ENCODE measurements around the gene GNAQ. TPM values are rescaled to one million over a fixed set of nuclear protein-coding genes. Genes with fewer than 3 reads are reported as not detected.

The GNAQ gene
- total RNA-seq, 1 experiment from 2014 or later: 0.51 TPM

- intact Hi-C loops (cut with micrococcal nuclease): loop anchor here (5.0 to 10.0 kb wide), 2 partner anchors 47 to 75 kb away; no protein-coding TSS in a partner anchor
- H3F3A ChIP-seq (ENCODE audit: low read length, unreplicated experiment): no peaks in the 10 kb centered on the region
- TF ChIP-seq EZH2 (IDR thresholded peaks at IDR 0.05; ENCODE audit: low read length, unreplicated experiment) (no peak), CTCF (conservative IDR thresholded peaks at IDR 0.05; ENCODE audit: low read depth, low read length) (no peak), EZH2phosphoT487 (IDR thresholded peaks at IDR 0.05; ENCODE audit: borderline replicate concordance, low read length) (no peak)
- ChIA-PET CTCF (no interaction called here), POLR2A (ENCODE audit: unreplicated experiment) (no interaction called here)
- no peaks in the 10 kb centered on the region for H3K79me2 ChIP-seq (ENCODE audit: low read length)
- peak overlapping the region; percentile 51; the same call in 1 of the 2 replicates for H3K4me2 ChIP-seq (ENCODE audit: low read length)
- no peak overlapping the region for H2AFZ ChIP-seq (ENCODE audit: low read length)
- no peaks in the 10 kb centered on the region for H3K9me3 ChIP-seq (ENCODE audit: low read length)
- H3K27ac ChIP-seq (ENCODE audit: low read length): no peak overlapping the region
- H3K4me3 ChIP-seq (ENCODE audit: low read length): no peak overlapping the region
- peak; percentile 42 for DNase-seq
- BruUV-seq (replicated peaks): no TSS peak
- H3K9ac ChIP-seq (ENCODE audit: low read length): no peak overlapping the region
- no peaks in the 10 kb centered on the region for H3K9me2 ChIP-seq (replicated peaks; ENCODE audit: low read length)
- ATAC-seq: peak; percentile 73
- no peaks in the 10 kb centered on the region for H4K20me1 ChIP-seq (ENCODE audit: low read length)
- H3K4me1 ChIP-seq (ENCODE audit: insufficient read depth, low read length): peaks cover 9% of the 10 kb centered on the region
- H3K36me3 ChIP-seq (ENCODE audit: low read depth, low read length): no peaks in the 10 kb centered on the region
- H3K27me3 ChIP-seq (ENCODE audit: low read length): no peaks in the 10 kb centered on the region
Observed at GRCh38 chr9:77839459-77840140, 192.0 kb downstream of the GNAQ start.

- H3K9me3 ChIP-seq (ENCODE audit: low read length): no peaks in the 10 kb centered on the region
- no peaks in the 10 kb centered on the region for H3K36me3 ChIP-seq (ENCODE audit: low read depth, low read length)
- no peak for TF ChIP-seq EZH2 (IDR thresholded peaks at IDR 0.05; ENCODE audit: low read length, unreplicated experiment)
- TF ChIP-seq EZH2phosphoT487 (IDR thresholded peaks at IDR 0.05; ENCODE audit: borderline replicate concordance, low read length): no peak
- TF ChIP-seq CTCF (conservative IDR thresholded peaks at IDR 0.05; ENCODE audit: low read depth, low read length): no peak
- H2AFZ ChIP-seq (ENCODE audit: low read length): no peak overlapping the region
- DNase-seq (no peak), ATAC-seq (no peak)
- CTCF ChIA-PET: no interaction called here
- H3K9ac ChIP-seq (ENCODE audit: low read length): no peak overlapping the region
- peaks cover 9% of the 10 kb centered on the region for H3K4me1 ChIP-seq (ENCODE audit: insufficient read depth, low read length)
- no peaks in the 10 kb centered on the region for H4K20me1 ChIP-seq (ENCODE audit: low read length)
- H3K9me2 ChIP-seq (replicated peaks; ENCODE audit: low read length): no peaks in the 10 kb centered on the region
- no peaks in the 10 kb centered on the region for H3K27me3 ChIP-seq (ENCODE audit: low read length)
- no peak overlapping the region for H3K27ac ChIP-seq (ENCODE audit: low read length)
- BruUV-seq (replicated peaks): no TSS peak
- POLR2A ChIA-PET (ENCODE audit: unreplicated experiment): no interaction called here
- intact Hi-C loops (cut with micrococcal nuclease): no loop called here
- H3F3A ChIP-seq (ENCODE audit: low read length, unreplicated experiment): no peaks in the 10 kb centered on the region
- no peaks in the 10 kb centered on the region for H3K79me2 ChIP-seq (ENCODE audit: low read length)
- no peak overlapping the region for H3K4me3 ChIP-seq (ENCODE audit: low read length)
- no peak overlapping the region for H3K4me2 ChIP-seq (ENCODE audit: low read length)
Observed at GRCh38 chr9:77838986-77839385, 192.6 kb downstream of the GNAQ start.

GRCh38 chr9:77834898-77835488 is 196.6 kb downstream of the GNAQ start:
- H3K9me2 ChIP-seq (replicated peaks; ENCODE audit: low read length): no peaks in the 10 kb centered on the region
- POLR2A ChIA-PET (ENCODE audit: unreplicated experiment): no interaction called here
- no peak overlapping the region for H3K27ac ChIP-seq (ENCODE audit: low read length)
- CTCF ChIA-PET: no interaction called here
- H3K79me2 ChIP-seq (ENCODE audit: low read length): no peaks in the 10 kb centered on the region
- peaks cover 7% of the 10 kb centered on the region for H3K4me1 ChIP-seq (ENCODE audit: insufficient read depth, low read length)
- H4K20me1 ChIP-seq (ENCODE audit: low read length): no peaks in the 10 kb centered on the region
- no peaks in the 10 kb centered on the region for H3K9me3 ChIP-seq (ENCODE audit: low read length)
- no peak overlapping the region for H3K9ac ChIP-seq (ENCODE audit: low read length)
- no peak for DNase-seq
- BruUV-seq (replicated peaks): no TSS peak
- H3K4me2 ChIP-seq (ENCODE audit: low read length): no peak overlapping the region
- H3K27me3 ChIP-seq (ENCODE audit: low read length): no peaks in the 10 kb centered on the region
- H3F3A ChIP-seq (ENCODE audit: low read length, unreplicated experiment): no peaks in the 10 kb centered on the region
- intact Hi-C loops (cut with micrococcal nuclease): no loop called here
- no peak overlapping the region for H3K4me3 ChIP-seq (ENCODE audit: low read length)
- TF ChIP-seq EZH2 (IDR thresholded peaks at IDR 0.05; ENCODE audit: low read length, unreplicated experiment): no peak
- no peak for TF ChIP-seq CTCF (conservative IDR thresholded peaks at IDR 0.05; ENCODE audit: low read depth, low read length)
- no peak for TF ChIP-seq EZH2phosphoT487 (IDR thresholded peaks at IDR 0.05; ENCODE audit: borderline replicate concordance, low read length)
- no peak overlapping the region for H2AFZ ChIP-seq (ENCODE audit: low read length)
- no peaks in the 10 kb centered on the region for H3K36me3 ChIP-seq (ENCODE audit: low read depth, low read length)
- no peak for ATAC-seq
